Uterus (tissue), 2 donors: ENCODE data around the gene ATP5F1C.

ENCODE experiments used
- POLR2A ChIP-seq, 2 donors: fragments of 450-650 bp; IDR thresholded peaks; one replicate each; pipeline ENCODE4 v1.6.1; 2016; ENCODE audit warnings: antibody characterized with exemption in 2 of 2, mild to moderate bottlenecking in 1 of 2, moderate library complexity in 1 of 2
- TF ChIP-seq, protein P1 (sequence below), 4 experiments: fragments of 200-600 bp in 2 of 4; fragments of 450-650 bp in 2 of 4; sonication (generic) in 2 of 4; IDR thresholded peaks; one replicate each; pipeline ENCODE4 v1.5.1; 2016 to 2019; ENCODE audit warnings: antibody characterized with exemption in 4 of 4, mild to moderate bottlenecking in 2 of 4, moderate library complexity in 1 of 4

DNA sequence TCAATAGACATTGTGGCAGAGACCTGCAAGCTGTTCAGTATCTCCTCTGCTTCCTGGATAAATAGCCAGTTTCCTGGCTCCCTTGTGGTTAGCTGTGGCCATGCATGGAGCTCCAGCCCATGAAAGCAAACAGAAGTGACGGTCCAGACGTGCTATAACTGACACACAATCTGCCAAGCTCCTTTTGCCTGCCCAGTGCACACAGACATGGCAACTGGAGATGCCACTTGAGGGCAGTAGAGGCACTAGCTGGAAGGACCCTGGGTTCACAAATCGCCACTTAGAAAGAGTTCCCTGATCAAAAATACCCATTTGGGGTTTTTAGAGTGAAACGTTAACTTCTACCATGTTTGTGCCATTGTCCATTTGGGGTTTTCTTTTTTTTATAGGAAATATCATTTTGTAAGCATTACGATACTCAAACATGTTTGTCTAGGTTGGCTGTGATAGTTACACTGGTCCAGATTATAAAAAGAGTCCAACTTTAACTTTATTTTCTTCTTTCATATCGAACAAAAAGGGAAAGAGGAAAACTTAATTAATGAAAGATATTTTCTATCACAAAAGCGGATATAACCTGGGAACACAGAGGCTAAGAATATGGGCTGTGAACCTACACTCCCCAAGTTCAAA lies 31.5 kb upstream of the ATP5F1C start:
- TF ChIP-seq, protein P1, sequence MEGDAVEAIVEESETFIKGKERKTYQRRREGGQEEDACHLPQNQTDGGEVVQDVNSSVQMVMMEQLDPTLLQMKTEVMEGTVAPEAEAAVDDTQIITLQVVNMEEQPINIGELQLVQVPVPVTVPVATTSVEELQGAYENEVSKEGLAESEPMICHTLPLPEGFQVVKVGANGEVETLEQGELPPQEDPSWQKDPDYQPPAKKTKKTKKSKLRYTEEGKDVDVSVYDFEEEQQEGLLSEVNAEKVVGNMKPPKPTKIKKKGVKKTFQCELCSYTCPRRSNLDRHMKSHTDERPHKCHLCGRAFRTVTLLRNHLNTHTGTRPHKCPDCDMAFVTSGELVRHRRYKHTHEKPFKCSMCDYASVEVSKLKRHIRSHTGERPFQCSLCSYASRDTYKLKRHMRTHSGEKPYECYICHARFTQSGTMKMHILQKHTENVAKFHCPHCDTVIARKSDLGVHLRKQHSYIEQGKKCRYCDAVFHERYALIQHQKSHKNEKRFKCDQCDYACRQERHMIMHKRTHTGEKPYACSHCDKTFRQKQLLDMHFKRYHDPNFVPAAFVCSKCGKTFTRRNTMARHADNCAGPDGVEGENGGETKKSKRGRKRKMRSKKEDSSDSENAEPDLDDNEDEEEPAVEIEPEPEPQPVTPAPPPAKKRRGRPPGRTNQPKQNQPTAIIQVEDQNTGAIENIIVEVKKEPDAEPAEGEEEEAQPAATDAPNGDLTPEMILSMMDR (IDR thresholded peaks at IDR 0.05) = no peak
- no peak for TF ChIP-seq POLR2A (IDR thresholded peaks at IDR 0.05)
